ENCODE results near the gene SCARF1. TPM values are rescaled to one million over a fixed set of nuclear protein-coding genes. Genes with fewer than 3 reads are reported as not detected.
"Not testable (repeated sequence)": the region's sequence is repeated elsewhere in the genome, so short reads cannot be mapped to it uniquely, and the experiment has no call there.

Gene SCARF1
- total and polyA plus RNA-seq, 2 experiments from 2014 or later, result 0.14 TPM; not detected in 1

GRCh38 chr17:1653735-1654134 lies 8.2 kb upstream of the SCARF1 start:
- no peak overlapping the region for H2AFZ ChIP-seq
- H3K4me3 ChIP-seq, result no peak overlapping the region
- no peaks in the 10 kb centered on the region for H4K20me1 ChIP-seq (ENCODE audit: insufficient read depth)
- H3K4me2 ChIP-seq (ENCODE audit: unreplicated experiment), result no peak overlapping the region
- no peaks in the 10 kb centered on the region for H3K79me2 ChIP-seq (ENCODE audit: insufficient read depth)
- in situ Hi-C loops (cut with MboI), result no loop called here
- H3K9me3 ChIP-seq (ENCODE audit: low read depth), result no peaks in the 10 kb centered on the region
- H3K4me1 ChIP-seq (ENCODE audit: insufficient read depth), result peaks cover 7% of the 10 kb centered on the region; the same call in 1 of the 2 replicates
- no peak overlapping the region for H3K9ac ChIP-seq
- peaks cover 66% of the 10 kb centered on the region for H3F3A ChIP-seq (ENCODE audit: insufficient read depth)
- DNase-seq, result no peak
- H3K27ac ChIP-seq, result no peak overlapping the region
- WGBS, 2 experiments (ENCODE audit: low coverage in 1 of 2, low lambda C conversion rate in 2 of 2, missing lambda C conversion rate in 2 of 2), result 89 to 90% methylated on average over 14 of the region's 14 CpGs
- TF ChIP-seq EZH2 (IDR thresholded peaks at IDR 0.05; ENCODE audit: insufficient read depth, poor library complexity, severe bottlenecking), result no peak
- no peak for TF ChIP-seq EZH2phosphoT487 (IDR thresholded peaks at IDR 0.05; ENCODE audit: insufficient read depth, low read depth)
- peaks cover 66% of the 10 kb centered on the region for H3K36me3 ChIP-seq (ENCODE audit: low read depth)
- H3K27me3 ChIP-seq (replicated peaks; ENCODE audit: insufficient read depth), result no peaks in the 10 kb centered on the region
- no peaks in the 10 kb centered on the region for H3K9me2 ChIP-seq (ENCODE audit: insufficient read depth)

- H3K79me2 ChIP-seq (ENCODE audit: insufficient read depth); H3K4me2 ChIP-seq (ENCODE audit: unreplicated experiment); H3K27ac ChIP-seq; H3K4me1 ChIP-seq (ENCODE audit: insufficient read depth); H3K9me3 ChIP-seq (ENCODE audit: low read depth); H2AFZ ChIP-seq; in situ Hi-C loops (cut with MboI); H4K20me1 ChIP-seq (ENCODE audit: insufficient read depth); DNase-seq; H3K9ac ChIP-seq; H3K4me3 ChIP-seq; H3K27me3 ChIP-seq (replicated peaks; ENCODE audit: insufficient read depth); H3K9me2 ChIP-seq (ENCODE audit: insufficient read depth): not testable (repeated sequence)
- 85 to 89% methylated on average over 7 of the region's 7 CpGs for WGBS, 2 experiments (ENCODE audit: low coverage in 1 of 2, low lambda C conversion rate in 2 of 2, missing lambda C conversion rate in 2 of 2)
- Histone ChIP-seq H3K36me3 (ENCODE audit: low read depth) (peaks cover 57% of the 10 kb centered on the region), H3F3A (ENCODE audit: insufficient read depth) (peaks cover 66% of the 10 kb centered on the region)
These were observed 7.3 kb upstream of the SCARF1 start for GRCh38 chr17:1652794-1653193.

GRCh38 chr17:1651559-1651844 lies 6.0 kb upstream of the SCARF1 start:
- no peak for DNase-seq
- Histone ChIP-seq H3K27ac (no peak overlapping the region), H3K9me2 (ENCODE audit: insufficient read depth) (no peaks in the 10 kb centered on the region), H3K79me2 (ENCODE audit: insufficient read depth) (no peaks in the 10 kb centered on the region), H3K9me3 (ENCODE audit: low read depth) (no peaks in the 10 kb centered on the region), H3K4me2 (ENCODE audit: unreplicated experiment) (no peak overlapping the region), H2AFZ (no peak overlapping the region), H3K4me3 (no peak overlapping the region), H3K36me3 (ENCODE audit: low read depth) (peaks cover 48% of the 10 kb centered on the region), H3F3A (ENCODE audit: insufficient read depth) (peaks cover 61% of the 10 kb centered on the region), H4K20me1 (ENCODE audit: insufficient read depth) (no peaks in the 10 kb centered on the region), H3K27me3 (replicated peaks; ENCODE audit: insufficient read depth) (no peaks in the 10 kb centered on the region), H3K4me1 (ENCODE audit: insufficient read depth) (peaks cover 7% of the 10 kb centered on the region; the same call in 1 of the 2 replicates), H3K9ac (no peak overlapping the region)
- WGBS, 2 experiments (ENCODE audit: low coverage in 1 of 2, low lambda C conversion rate in 2 of 2, missing lambda C conversion rate in 2 of 2), result 82 to 95% methylated on average over 4 of the region's 4 CpGs
- TF ChIP-seq EZH2 (IDR thresholded peaks at IDR 0.05; ENCODE audit: insufficient read depth, poor library complexity, severe bottlenecking) (no peak), EZH2phosphoT487 (IDR thresholded peaks at IDR 0.05; ENCODE audit: insufficient read depth, low read depth) (no peak)
- in situ Hi-C loops (cut with MboI), result no loop called here

- WGBS, 2 experiments (ENCODE audit: low coverage in 1 of 2, low lambda C conversion rate in 2 of 2, missing lambda C conversion rate in 2 of 2), result 83 to 87% methylated on average over 22 of the region's 22 CpGs
- Histone ChIP-seq H3K4me1 (ENCODE audit: insufficient read depth) (peaks cover 7% of the 10 kb centered on the region; the same call in 1 of the 2 replicates), H3F3A (ENCODE audit: insufficient read depth) (peaks cover 55% of the 10 kb centered on the region), H4K20me1 (ENCODE audit: insufficient read depth) (no peaks in the 10 kb centered on the region), H3K27ac (no peak overlapping the region), H3K9me3 (ENCODE audit: low read depth) (no peaks in the 10 kb centered on the region), H3K79me2 (ENCODE audit: insufficient read depth) (no peaks in the 10 kb centered on the region), H3K4me2 (ENCODE audit: unreplicated experiment) (no peak overlapping the region), H3K27me3 (replicated peaks; ENCODE audit: insufficient read depth) (no peaks in the 10 kb centered on the region), H2AFZ (no peak overlapping the region), H3K9ac (no peak overlapping the region), H3K4me3 (no peak overlapping the region), H3K9me2 (ENCODE audit: insufficient read depth) (no peaks in the 10 kb centered on the region), H3K36me3 (ENCODE audit: low read depth) (peaks cover 43% of the 10 kb centered on the region)
- no peak for DNase-seq
- TF ChIP-seq EZH2phosphoT487 (IDR thresholded peaks at IDR 0.05; ENCODE audit: insufficient read depth, low read depth) (no peak), EZH2 (IDR thresholded peaks at IDR 0.05; ENCODE audit: insufficient read depth, poor library complexity, severe bottlenecking) (no peak)
- in situ Hi-C loops (cut with MboI), result no loop called here
These were observed 5.4 kb upstream of the SCARF1 start for GRCh38 chr17:1650731-1651558.

Measured in GM23248 (cell line).